ENCODE results near the gene ETV6.

- TF ChIP-seq, protein P1, sequence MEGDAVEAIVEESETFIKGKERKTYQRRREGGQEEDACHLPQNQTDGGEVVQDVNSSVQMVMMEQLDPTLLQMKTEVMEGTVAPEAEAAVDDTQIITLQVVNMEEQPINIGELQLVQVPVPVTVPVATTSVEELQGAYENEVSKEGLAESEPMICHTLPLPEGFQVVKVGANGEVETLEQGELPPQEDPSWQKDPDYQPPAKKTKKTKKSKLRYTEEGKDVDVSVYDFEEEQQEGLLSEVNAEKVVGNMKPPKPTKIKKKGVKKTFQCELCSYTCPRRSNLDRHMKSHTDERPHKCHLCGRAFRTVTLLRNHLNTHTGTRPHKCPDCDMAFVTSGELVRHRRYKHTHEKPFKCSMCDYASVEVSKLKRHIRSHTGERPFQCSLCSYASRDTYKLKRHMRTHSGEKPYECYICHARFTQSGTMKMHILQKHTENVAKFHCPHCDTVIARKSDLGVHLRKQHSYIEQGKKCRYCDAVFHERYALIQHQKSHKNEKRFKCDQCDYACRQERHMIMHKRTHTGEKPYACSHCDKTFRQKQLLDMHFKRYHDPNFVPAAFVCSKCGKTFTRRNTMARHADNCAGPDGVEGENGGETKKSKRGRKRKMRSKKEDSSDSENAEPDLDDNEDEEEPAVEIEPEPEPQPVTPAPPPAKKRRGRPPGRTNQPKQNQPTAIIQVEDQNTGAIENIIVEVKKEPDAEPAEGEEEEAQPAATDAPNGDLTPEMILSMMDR (IDR thresholded peaks at IDR 0.05): no peak
- TF ChIP-seq POLR2AphosphoS5 (IDR thresholded peaks at IDR 0.05; ENCODE audit: insufficient read depth in 1 of 2, low read depth in 1 of 2): no peak
- TF ChIP-seq POLR2A (IDR thresholded peaks at IDR 0.05): no peak
Measured at GRCh38 chr12:11661491-11662089, 12.1 kb downstream of the ETV6 start.

Measured in vagina (tissue), 2 donors.